ENCODE results near the gene KDM4B. TPM values are rescaled to one million over a fixed set of nuclear protein-coding genes. Genes with fewer than 3 reads are reported as not detected.

KDM4B gene
- polyA plus RNA-seq, 3 donors = 6.4 to 22.7 (median 12.7) TPM

DNA sequence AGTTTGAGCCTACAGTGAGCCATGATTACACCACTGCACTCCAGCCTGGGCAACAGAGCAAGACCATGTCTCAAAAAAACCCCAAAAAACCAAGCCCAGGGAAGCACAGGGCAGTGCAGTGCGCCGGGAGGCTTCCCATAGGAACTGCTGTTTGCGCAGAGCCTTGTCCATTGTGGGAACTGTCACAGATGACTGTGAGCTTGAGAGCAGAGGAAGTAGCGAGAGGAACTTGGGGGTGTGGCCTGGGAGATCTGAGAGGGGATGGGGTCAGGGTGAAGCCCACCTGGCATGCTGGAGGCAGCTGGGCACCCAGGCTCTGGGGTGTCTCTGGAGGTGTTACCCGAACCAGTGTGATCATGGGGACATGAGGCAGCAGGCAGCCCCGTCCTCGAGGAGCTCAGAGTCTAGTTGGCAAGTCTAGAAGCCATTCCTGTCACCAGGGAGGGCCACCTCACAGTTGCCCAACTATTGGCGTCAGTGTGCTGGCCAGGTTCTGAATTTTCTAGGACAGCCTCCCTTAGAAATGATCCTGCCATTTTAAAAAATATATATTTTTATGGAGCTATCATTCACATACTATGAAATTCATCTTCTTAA, 10.4 kb downstream of the KDM4B start:
- peak overlapping the region; percentile 81 to 98 (median 88) for H3K27ac Mint-ChIP-seq
- WGBS (ENCODE audit: insufficient coverage) = 26% methylated on average over 7 of the region's 8 CpGs
- Histone ChIP-seq H3K4me3 (replicated peaks in 1 of 3; ENCODE audit: low read depth in 2 of 3, low read length in 3 of 3) (peak overlapping the region in 1 of 3 experiments; percentile 29), H3K36me3 (replicated peaks in 1 of 2; ENCODE audit: control insufficient read depth in 1 of 2, insufficient read depth in 2 of 2, low read length in 2 of 2) (peaks cover 10 to 16% of the 10 kb centered on the region in 2 donors), H3K27me3 (ENCODE audit: control insufficient read depth in 2 of 2, insufficient read depth in 2 of 2, low read length in 2 of 2) (no peaks in the 10 kb centered on the region), H2AFZ (ENCODE audit: insufficient read depth, low read depth, low read length, poor library complexity, severe bottlenecking) (no peak overlapping the region), H4K20me1 (ENCODE audit: insufficient read depth, low read length) (peaks cover 76% of the 10 kb centered on the region), H3K9ac (ENCODE audit: insufficient read depth, low read length, poor library complexity, severe bottlenecking) (no peak overlapping the region), H3K9me3 (replicated peaks in 1 of 2; ENCODE audit: control insufficient read depth in 1 of 2, insufficient read depth in 1 of 2, low read length in 2 of 2) (no peaks in the 10 kb centered on the region), H3K4me2 (replicated peaks; ENCODE audit: extremely low read depth, low read length, poor library complexity, severe bottlenecking) (peak overlapping the region; percentile 42), H3K4me1 (ENCODE audit: control insufficient read depth in 1 of 2, insufficient read depth in 2 of 2, low read length in 2 of 2) (peaks cover 60% of the 10 kb centered on the region in 2 donors), H3K79me2 (ENCODE audit: insufficient read depth, low read length) (peaks cover 87% of the 10 kb centered on the region), H3K27ac (ENCODE audit: low read depth in 1 of 2, low read length in 2 of 2) (peak overlapping the region; percentile 67)
- DNase-seq = peak; percentile 29 to 49 (median 39)
- peak overlapping the region; percentile 1 to 66 for H3K4me3 Mint-ChIP-seq
- TF ChIP-seq, protein P1, sequence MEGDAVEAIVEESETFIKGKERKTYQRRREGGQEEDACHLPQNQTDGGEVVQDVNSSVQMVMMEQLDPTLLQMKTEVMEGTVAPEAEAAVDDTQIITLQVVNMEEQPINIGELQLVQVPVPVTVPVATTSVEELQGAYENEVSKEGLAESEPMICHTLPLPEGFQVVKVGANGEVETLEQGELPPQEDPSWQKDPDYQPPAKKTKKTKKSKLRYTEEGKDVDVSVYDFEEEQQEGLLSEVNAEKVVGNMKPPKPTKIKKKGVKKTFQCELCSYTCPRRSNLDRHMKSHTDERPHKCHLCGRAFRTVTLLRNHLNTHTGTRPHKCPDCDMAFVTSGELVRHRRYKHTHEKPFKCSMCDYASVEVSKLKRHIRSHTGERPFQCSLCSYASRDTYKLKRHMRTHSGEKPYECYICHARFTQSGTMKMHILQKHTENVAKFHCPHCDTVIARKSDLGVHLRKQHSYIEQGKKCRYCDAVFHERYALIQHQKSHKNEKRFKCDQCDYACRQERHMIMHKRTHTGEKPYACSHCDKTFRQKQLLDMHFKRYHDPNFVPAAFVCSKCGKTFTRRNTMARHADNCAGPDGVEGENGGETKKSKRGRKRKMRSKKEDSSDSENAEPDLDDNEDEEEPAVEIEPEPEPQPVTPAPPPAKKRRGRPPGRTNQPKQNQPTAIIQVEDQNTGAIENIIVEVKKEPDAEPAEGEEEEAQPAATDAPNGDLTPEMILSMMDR (IDR thresholded peaks at IDR 0.05) = no peak
- H3K9me3 Mint-ChIP-seq = peaks cover 0 to 2% (median 0%) of the 10 kb centered on the region in 7 donors
- H3K4me1 Mint-ChIP-seq = peaks cover 58% of the 10 kb centered on the region
- peaks cover 29 to 48% of the 10 kb centered on the region in 2 donors for H3K36me3 Mint-ChIP-seq
- intact Hi-C loops (cut with micrococcal nuclease) = loop anchor here (5.0 to 10.0 kb wide), 3 partner anchors 65 to 105 kb away; no protein-coding TSS in a partner anchor
- peaks cover 0 to 3% (median 3%) of the 10 kb centered on the region in 3 donors for H3K27me3 Mint-ChIP-seq (ENCODE audit: low read depth in 3 of 3)

DNA sequence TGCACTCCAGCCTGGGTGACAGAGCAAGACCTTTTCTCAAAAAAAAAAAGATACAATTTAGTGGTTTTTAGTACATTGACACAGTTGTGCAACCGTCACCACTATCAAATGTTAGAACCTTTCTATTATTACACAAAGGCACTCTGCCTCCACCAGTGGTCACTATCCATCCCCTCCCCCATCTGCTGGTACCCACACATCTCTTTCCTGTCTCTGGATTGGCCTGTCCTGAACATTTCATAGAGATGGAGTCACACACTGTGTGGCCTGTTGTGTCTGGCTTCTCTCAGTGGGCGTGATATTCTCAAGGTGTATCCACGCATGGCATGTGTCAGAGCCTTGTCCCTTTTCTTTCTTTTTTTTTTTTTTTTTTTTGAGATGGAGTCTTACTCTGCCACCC, 11.2 kb downstream of the KDM4B start:
- H3K36me3 Mint-ChIP-seq = peaks cover 26 to 49% of the 10 kb centered on the region in 2 donors
- Histone ChIP-seq H3K9ac (ENCODE audit: insufficient read depth, low read length, poor library complexity, severe bottlenecking) (no peak overlapping the region), H3K4me1 (ENCODE audit: control insufficient read depth in 1 of 2, insufficient read depth in 2 of 2, low read length in 2 of 2) (peaks cover 52 to 53% of the 10 kb centered on the region in 2 donors), H2AFZ (ENCODE audit: insufficient read depth, low read depth, low read length, poor library complexity, severe bottlenecking) (no peak overlapping the region), H3K36me3 (replicated peaks in 1 of 2; ENCODE audit: control insufficient read depth in 1 of 2, insufficient read depth in 2 of 2, low read length in 2 of 2) (peaks cover 12 to 16% of the 10 kb centered on the region in 2 donors), H3K27ac (ENCODE audit: low read depth in 1 of 2, low read length in 2 of 2) (no peak overlapping the region), H3K79me2 (ENCODE audit: insufficient read depth, low read length) (peaks cover 87% of the 10 kb centered on the region), H3K27me3 (ENCODE audit: control insufficient read depth in 2 of 2, insufficient read depth in 2 of 2, low read length in 2 of 2) (no peaks in the 10 kb centered on the region), H3K4me3 (replicated peaks in 1 of 3; ENCODE audit: low read depth in 2 of 3, low read length in 3 of 3) (no peak overlapping the region), H3K9me3 (replicated peaks in 1 of 2; ENCODE audit: control insufficient read depth in 1 of 2, insufficient read depth in 1 of 2, low read length in 2 of 2) (no peaks in the 10 kb centered on the region), H4K20me1 (ENCODE audit: insufficient read depth, low read length) (peaks cover 84% of the 10 kb centered on the region), H3K4me2 (replicated peaks; ENCODE audit: extremely low read depth, low read length, poor library complexity, severe bottlenecking) (no peak overlapping the region)
- H3K4me3 Mint-ChIP-seq = no peak overlapping the region
- TF ChIP-seq, protein P1 (IDR thresholded peaks at IDR 0.05) = no peak
- peaks cover 50% of the 10 kb centered on the region for H3K4me1 Mint-ChIP-seq
- intact Hi-C loops (cut with micrococcal nuclease) = no loop called here
- peaks cover 0 to 3% (median 3%) of the 10 kb centered on the region in 3 donors for H3K27me3 Mint-ChIP-seq (ENCODE audit: low read depth in 3 of 3)
- H3K9me3 Mint-ChIP-seq = peaks cover 0 to 2% (median 0%) of the 10 kb centered on the region in 7 donors
- DNase-seq = no peak
- H3K27ac Mint-ChIP-seq = peak overlapping the region in 3 of 7 donors; percentile 40 to 85 (median 50)
- WGBS (ENCODE audit: insufficient coverage) = 17% methylated on average over 1 of the region's 3 CpGs

Data from CD14-positive monocyte (primary cell).